Measurements from ENCODE around the gene MINDY4. TPM values are rescaled to one million over a fixed set of nuclear protein-coding genes. Genes with fewer than 3 reads are reported as not detected.
A peak's percentile ranks its signal among the peaks of the same experiment; 100 is the strongest.

Gene MINDY4
- total RNA-seq, 1 donor, result 10.5 TPM

DNA sequence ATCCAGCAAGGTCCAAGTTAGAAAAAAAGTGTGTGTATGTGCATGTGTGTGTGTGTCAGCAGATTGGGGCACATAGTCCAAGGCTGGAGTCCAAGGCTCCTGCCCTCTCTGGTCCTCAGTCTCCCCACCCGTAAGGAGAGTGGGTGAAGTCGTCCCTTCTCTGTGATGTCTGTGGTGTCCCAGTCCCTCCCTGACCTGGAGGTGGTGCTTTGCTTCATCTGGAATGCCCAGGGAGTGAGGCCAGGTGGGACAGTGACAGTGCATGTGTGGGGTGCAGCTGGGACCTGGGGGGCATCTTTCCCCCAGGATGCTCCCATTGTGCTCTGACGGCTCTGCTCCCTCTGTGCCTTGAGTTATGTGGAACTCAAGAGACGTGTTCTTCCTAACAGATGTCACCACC, 158.5 kb downstream of the MINDY4 start:
- no peaks in the 10 kb centered on the region for H4K20me1 ChIP-seq (ENCODE audit: insufficient read depth, low read length)
- no peak overlapping the region for H3K4me3 ChIP-seq (ENCODE audit: insufficient read depth, low read length)
- peaks cover 30% of the 10 kb centered on the region for H3K27me3 ChIP-seq (ENCODE audit: insufficient read depth, low read length)
- H3K9me3 ChIP-seq (ENCODE audit: low read depth, low read length), result peaks cover 7% of the 10 kb centered on the region
- H3K36me3 ChIP-seq (ENCODE audit: insufficient read depth, low read length), result no peaks in the 10 kb centered on the region
- no peaks in the 10 kb centered on the region for H3K79me2 ChIP-seq (ENCODE audit: insufficient read depth, low read length)
- H3K4me2 ChIP-seq (ENCODE audit: insufficient read depth, low read length), result no peak overlapping the region
- no peak overlapping the region for H3K27ac ChIP-seq (ENCODE audit: low read depth, low read length)
- no peaks in the 10 kb centered on the region for H3K4me1 ChIP-seq (ENCODE audit: insufficient read depth, low read length)
- TF ChIP-seq, protein P1, sequence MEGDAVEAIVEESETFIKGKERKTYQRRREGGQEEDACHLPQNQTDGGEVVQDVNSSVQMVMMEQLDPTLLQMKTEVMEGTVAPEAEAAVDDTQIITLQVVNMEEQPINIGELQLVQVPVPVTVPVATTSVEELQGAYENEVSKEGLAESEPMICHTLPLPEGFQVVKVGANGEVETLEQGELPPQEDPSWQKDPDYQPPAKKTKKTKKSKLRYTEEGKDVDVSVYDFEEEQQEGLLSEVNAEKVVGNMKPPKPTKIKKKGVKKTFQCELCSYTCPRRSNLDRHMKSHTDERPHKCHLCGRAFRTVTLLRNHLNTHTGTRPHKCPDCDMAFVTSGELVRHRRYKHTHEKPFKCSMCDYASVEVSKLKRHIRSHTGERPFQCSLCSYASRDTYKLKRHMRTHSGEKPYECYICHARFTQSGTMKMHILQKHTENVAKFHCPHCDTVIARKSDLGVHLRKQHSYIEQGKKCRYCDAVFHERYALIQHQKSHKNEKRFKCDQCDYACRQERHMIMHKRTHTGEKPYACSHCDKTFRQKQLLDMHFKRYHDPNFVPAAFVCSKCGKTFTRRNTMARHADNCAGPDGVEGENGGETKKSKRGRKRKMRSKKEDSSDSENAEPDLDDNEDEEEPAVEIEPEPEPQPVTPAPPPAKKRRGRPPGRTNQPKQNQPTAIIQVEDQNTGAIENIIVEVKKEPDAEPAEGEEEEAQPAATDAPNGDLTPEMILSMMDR (IDR thresholded peaks at IDR 0.05; ENCODE audit: extremely low read depth, low read depth, low read length), result no peak
- DNase-seq (ENCODE audit: insufficient read length, low spot score, missing footprints), result no peak
- H2AFZ ChIP-seq (ENCODE audit: low read length), result no peak overlapping the region

DNA sequence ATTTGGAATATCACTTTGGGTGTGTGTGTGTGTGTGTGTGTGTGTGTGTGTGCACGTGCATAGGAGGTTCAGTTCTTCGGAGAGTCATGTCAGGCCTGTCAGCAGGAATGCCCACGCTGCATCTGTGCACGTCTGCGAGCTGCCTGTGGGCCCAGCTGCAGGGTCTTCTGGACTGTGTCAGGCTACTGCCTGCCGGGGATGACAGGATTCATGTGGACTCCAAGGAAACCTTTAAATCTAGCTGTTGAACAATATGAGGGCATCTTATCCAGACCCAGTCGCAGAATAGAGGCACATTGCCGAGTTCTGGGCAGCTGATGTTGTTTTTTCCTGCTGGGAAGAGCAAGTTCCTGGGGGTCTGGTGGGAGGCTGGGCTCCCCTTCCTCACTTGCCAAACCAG, 159.4 kb downstream of the MINDY4 start:
- H3K4me3 ChIP-seq (ENCODE audit: insufficient read depth, low read length), result no peak overlapping the region
- no peaks in the 10 kb centered on the region for H3K79me2 ChIP-seq (ENCODE audit: insufficient read depth, low read length)
- H2AFZ ChIP-seq (ENCODE audit: low read length), result no peak overlapping the region
- no peak overlapping the region for H3K4me2 ChIP-seq (ENCODE audit: insufficient read depth, low read length)
- peak; percentile 62 for DNase-seq (ENCODE audit: insufficient read length, low spot score, missing footprints)
- TF ChIP-seq, protein P1 (IDR thresholded peaks at IDR 0.05; ENCODE audit: extremely low read depth, low read depth, low read length), result no peak
- no peaks in the 10 kb centered on the region for H3K36me3 ChIP-seq (ENCODE audit: insufficient read depth, low read length)
- H3K27me3 ChIP-seq (ENCODE audit: insufficient read depth, low read length), result peaks cover 30% of the 10 kb centered on the region
- H3K27ac ChIP-seq (ENCODE audit: low read depth, low read length), result no peak overlapping the region
- H4K20me1 ChIP-seq (ENCODE audit: insufficient read depth, low read length), result no peaks in the 10 kb centered on the region
- H3K4me1 ChIP-seq (ENCODE audit: insufficient read depth, low read length), result no peaks in the 10 kb centered on the region
- H3K9me3 ChIP-seq (ENCODE audit: low read depth, low read length), result peaks cover 7% of the 10 kb centered on the region

DNA sequence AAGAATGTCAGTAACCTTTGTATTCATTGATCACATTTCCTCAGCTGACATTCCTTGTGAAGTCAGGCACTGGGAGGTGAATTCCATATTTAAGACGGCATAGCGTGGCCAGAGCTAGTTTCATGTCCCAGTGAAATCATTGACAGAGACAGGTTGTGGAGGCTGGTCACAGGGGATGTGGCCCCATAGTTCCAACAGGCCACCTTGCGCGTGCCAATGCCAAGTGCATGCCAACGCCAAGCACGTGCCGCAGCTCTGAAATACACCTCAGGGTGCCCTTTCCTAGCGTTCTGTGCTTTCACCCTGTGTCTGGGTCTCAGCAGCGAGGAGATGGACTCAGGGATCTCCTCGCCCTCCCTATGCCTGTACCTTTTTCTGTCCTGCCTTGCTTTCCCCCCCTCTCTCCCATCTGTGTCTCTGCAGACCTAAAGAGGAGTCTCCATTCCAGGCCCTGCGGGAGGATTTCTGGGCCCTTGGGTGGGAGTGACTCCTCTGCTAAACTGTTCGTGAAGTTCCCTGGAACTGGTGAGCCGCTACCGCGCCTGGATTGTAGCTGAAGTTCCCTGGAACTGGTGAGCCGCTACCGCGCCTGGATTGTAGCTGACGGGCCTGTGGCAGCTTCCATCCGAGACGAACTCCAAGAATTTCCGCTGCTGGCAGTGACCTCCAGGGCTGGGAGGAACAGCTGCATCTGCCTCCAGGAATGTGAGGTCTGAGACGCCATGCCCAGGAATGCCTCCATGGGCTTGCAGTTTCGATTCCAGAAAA, 160.1 kb downstream of the MINDY4 start:
- H3K27me3 ChIP-seq (ENCODE audit: insufficient read depth, low read length), result peaks cover 30% of the 10 kb centered on the region
- DNase-seq (ENCODE audit: insufficient read length, low spot score, missing footprints), result peak; percentile 82
- H3K4me1 ChIP-seq (ENCODE audit: insufficient read depth, low read length), result no peaks in the 10 kb centered on the region
- H2AFZ ChIP-seq (ENCODE audit: low read length), result no peak overlapping the region
- H4K20me1 ChIP-seq (ENCODE audit: insufficient read depth, low read length), result no peaks in the 10 kb centered on the region
- H3K9me3 ChIP-seq (ENCODE audit: low read depth, low read length), result peaks cover 7% of the 10 kb centered on the region
- no peak overlapping the region for H3K4me2 ChIP-seq (ENCODE audit: insufficient read depth, low read length)
- TF ChIP-seq, protein P1 (IDR thresholded peaks at IDR 0.05; ENCODE audit: extremely low read depth, low read depth, low read length), result no peak
- H3K36me3 ChIP-seq (ENCODE audit: insufficient read depth, low read length), result no peaks in the 10 kb centered on the region
- no peak overlapping the region for H3K4me3 ChIP-seq (ENCODE audit: insufficient read depth, low read length)
- H3K27ac ChIP-seq (ENCODE audit: low read depth, low read length), result no peak overlapping the region
- no peaks in the 10 kb centered on the region for H3K79me2 ChIP-seq (ENCODE audit: insufficient read depth, low read length)

DNA sequence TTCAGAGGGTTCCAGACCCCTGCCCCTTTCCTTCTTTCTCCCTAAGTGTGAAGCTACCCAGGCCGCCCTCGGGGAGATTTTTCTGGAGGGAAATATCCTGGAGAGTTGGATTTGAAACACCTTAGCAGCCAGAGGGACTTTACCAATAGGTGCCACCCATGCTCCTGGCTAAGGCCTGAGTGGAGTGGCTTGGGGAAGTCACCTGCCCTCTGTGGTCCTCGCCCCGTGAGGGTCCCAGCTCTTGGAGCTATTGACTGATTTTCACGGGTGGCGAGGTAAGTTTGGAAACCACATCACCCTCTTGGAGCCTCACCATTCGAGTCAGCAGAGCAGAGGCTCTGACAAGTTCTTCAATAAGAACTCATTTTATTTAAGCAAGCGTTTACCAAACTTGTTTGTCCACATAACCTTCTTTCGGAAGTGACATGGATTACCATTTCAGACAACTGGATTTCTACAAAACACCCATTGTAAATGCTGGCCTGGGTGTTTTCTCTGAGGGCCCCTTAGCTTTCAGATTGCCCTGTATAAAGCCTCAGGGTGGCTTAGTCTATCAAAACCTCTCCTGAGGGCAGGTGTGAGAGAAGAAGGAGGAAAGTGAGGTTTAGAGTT, 160.8 kb downstream of the MINDY4 start:
- TF ChIP-seq, protein P1 (IDR thresholded peaks at IDR 0.05; ENCODE audit: extremely low read depth, low read depth, low read length), result no peak
- Histone ChIP-seq H3K4me2 (ENCODE audit: insufficient read depth, low read length) (no peak overlapping the region), H3K36me3 (ENCODE audit: insufficient read depth, low read length) (no peaks in the 10 kb centered on the region), H3K4me3 (ENCODE audit: insufficient read depth, low read length) (no peak overlapping the region), H2AFZ (ENCODE audit: low read length) (no peak overlapping the region), H3K4me1 (ENCODE audit: insufficient read depth, low read length) (no peaks in the 10 kb centered on the region), H3K27ac (ENCODE audit: low read depth, low read length) (no peak overlapping the region), H3K27me3 (ENCODE audit: insufficient read depth, low read length) (peaks cover 36% of the 10 kb centered on the region), H3K79me2 (ENCODE audit: insufficient read depth, low read length) (no peaks in the 10 kb centered on the region), H3K9me3 (ENCODE audit: low read depth, low read length) (peaks cover 4% of the 10 kb centered on the region), H4K20me1 (ENCODE audit: insufficient read depth, low read length) (no peaks in the 10 kb centered on the region)
- DNase-seq (ENCODE audit: insufficient read length, low spot score, missing footprints), result peak; percentile 31
